Measurements from ENCODE around the gene PKD2L1.

The PKD2L1 gene

DNA sequence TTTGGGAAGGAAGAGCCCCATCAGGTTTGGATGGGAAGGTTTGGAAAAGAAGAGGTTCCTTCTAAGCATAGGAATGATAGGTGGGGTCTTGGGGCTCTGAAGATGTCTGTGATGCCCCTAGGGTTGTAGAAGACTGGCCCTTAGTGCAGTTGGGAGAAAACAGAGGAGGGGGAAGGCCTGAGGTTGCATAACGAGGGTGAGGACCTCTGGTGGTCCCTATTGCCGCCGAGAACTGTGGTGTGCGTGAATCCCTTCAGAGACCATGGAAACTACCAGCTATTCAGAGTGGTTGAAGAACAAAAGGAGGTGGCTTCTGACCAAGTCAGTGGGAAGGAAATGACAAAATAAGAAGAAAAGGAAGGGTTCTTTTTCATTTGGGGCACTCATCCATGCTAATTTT lies 3.1 kb upstream of the PKD2L1 start:
- Histone ChIP-seq H3K4me2 (no peak overlapping the region), H3K27me3 (no peaks in the 10 kb centered on the region), H4K20me1 (no peaks in the 10 kb centered on the region; a peak in 1 of 22 replicates), H3K4me3 (no peak overlapping the region), H3K27ac (no peak overlapping the region), H3K36me3 (no peaks in the 10 kb centered on the region), H3K9me3 (replicated peaks in 1 of 11) (no peaks in the 10 kb centered on the region), H3K9ac (no peak overlapping the region), H3K4me1 (no peaks in the 10 kb centered on the region)
- TF ChIP-seq Cebpa-rat (IDR thresholded peaks at IDR 0.05), result no peak

DNA sequence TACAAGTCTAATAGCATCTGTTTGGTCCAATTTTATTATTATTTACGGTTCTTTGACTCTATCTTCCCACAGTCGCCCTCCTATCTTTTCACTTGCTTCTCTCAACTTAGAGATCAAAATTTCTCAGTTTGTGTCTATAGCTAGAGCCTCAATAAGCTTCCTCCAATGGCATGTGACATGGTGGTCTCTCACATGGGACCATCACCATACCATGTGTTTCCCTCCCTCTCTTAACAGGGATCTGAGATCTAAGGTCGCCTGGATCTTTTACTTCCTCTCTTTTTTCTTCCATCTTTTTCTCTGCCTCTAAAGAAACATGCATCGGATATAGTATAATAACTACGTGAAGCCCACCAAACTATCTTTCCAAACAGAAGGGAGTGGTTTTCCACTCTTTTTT lies 1.8 kb downstream of the PKD2L1 start:
- Histone ChIP-seq H3K27ac (no peak overlapping the region), H3K36me3 (no peaks in the 10 kb centered on the region), H3K27me3 (no peaks in the 10 kb centered on the region), H3K9me3 (replicated peaks in 1 of 11) (no peaks in the 10 kb centered on the region), H3K9ac (no peak overlapping the region), H4K20me1 (no peaks in the 10 kb centered on the region; a peak in 1 of 22 replicates), H3K4me3 (no peak overlapping the region), H3K4me1 (peaks cover 9 to 18% (median 11%) of the 10 kb centered on the region in 10 experiments; a peak in 17 of 20 replicates), H3K4me2 (no peak overlapping the region)
- no peak for TF ChIP-seq Cebpa-rat (IDR thresholded peaks at IDR 0.05)

DNA sequence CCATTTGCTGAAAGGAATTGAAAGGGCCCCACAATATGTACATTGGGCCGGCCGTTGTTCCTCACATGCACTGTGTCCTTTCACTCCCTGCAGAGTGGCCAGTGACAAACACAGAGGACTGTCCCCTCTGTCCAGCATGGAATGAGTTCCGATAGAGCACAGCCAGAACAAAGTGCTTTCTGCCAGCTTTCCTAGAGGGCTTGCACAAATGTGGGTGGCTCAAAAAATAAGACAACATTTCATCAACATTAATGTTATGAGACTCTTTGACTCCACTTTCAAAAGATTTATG lies 2.4 kb downstream of the PKD2L1 start:
- no peaks in the 10 kb centered on the region for H3K27me3 ChIP-seq

DNA sequence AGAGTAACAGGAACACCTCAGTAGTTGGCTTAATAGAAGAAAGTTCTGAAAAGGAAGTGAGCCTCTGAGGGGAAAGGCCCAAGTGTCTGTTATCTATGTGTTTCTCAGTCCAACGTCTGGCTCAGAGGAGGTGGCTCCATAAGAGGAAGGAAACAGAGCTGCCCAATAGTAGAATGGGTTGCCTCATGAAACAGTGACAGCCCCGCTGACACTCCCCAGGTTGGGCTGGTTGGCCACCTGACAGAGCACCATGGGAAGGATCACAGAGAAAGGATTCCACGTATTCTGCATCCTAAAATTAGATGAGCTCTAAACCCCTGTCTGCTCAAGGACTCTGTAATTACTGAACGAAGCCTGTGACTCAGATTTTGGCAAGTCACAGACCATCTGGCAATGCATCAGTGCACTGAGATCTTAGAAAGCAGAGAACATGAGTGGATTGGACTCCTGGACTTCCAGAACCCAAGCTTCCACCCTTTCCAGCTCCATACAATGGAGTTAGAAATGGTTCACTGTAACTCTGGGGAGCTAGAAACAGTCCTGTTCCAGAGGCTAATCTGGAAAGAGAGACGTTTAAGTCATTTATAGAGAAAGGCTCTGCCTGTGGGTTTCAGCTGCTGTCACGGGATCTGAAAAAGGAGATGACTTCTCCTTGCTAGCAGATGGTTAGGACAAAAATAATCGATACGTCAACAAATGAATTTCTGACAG lies 2.9 kb downstream of the PKD2L1 start:
- no peaks in the 10 kb centered on the region for H3K9me3 ChIP-seq (replicated peaks in 1 of 11)
- no peak overlapping the region for H3K9ac ChIP-seq
- TF ChIP-seq Cebpa-rat (IDR thresholded peaks at IDR 0.05), result no peak
- peak overlapping the region in 10 of 11 experiments; percentile 1 to 59 (median 37); a peak in 18 of 22 replicates for H3K4me2 ChIP-seq
- no peak overlapping the region for H3K27ac ChIP-seq
- H3K4me3 ChIP-seq, result no peak overlapping the region
- peaks cover 9 to 18% (median 11%) of the 10 kb centered on the region in 10 experiments; a peak in 17 of 20 replicates for H3K4me1 ChIP-seq
- no peaks in the 10 kb centered on the region for H3K36me3 ChIP-seq
- H3K27me3 ChIP-seq, result no peaks in the 10 kb centered on the region
- H4K20me1 ChIP-seq, result no peaks in the 10 kb centered on the region; a peak in 1 of 22 replicates

More for the DNA sequence above, 2.4 kb downstream of the PKD2L1 start:
- Histone ChIP-seq H3K4me3 (no peak overlapping the region), H3K27ac (no peak overlapping the region), H3K4me1 (peaks cover 9 to 18% (median 11%) of the 10 kb centered on the region in 10 experiments; a peak in 17 of 20 replicates), H3K4me2 (peak overlapping the region in 5 of 11 experiments; percentile 36 to 59 (median 39); a peak in 8 of 22 replicates), H3K9ac (no peak overlapping the region), H3K36me3 (no peaks in the 10 kb centered on the region), H4K20me1 (no peaks in the 10 kb centered on the region; a peak in 1 of 22 replicates), H3K9me3 (replicated peaks in 1 of 11) (no peaks in the 10 kb centered on the region)
- no peak for TF ChIP-seq Cebpa-rat (IDR thresholded peaks at IDR 0.05)

DNA sequence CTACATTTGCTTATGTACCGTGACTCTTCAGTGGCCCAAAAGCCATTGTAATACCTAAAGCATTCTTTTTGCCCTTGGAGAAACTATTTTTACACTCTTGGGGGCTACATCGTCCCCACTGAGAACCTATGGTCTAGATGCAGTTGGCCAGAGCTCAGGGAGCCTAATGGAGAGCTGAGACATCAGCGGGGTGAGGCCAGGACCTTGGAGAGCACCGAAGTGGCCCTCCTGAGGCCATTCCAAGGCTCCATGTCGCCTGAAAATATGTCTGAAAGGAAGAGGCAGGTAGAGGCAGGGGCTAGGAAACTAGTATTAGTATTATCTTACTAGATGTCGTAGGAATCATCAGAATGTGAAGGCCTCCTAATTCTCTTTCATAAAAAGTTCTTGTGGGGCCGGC lies 4.9 kb downstream of the PKD2L1 start:
- Histone ChIP-seq H3K27ac (no peak overlapping the region), H3K27me3 (no peaks in the 10 kb centered on the region), H3K4me1 (peaks cover 9 to 18% (median 11%) of the 10 kb centered on the region in 10 experiments; a peak in 17 of 20 replicates), H3K4me3 (no peak overlapping the region), H3K4me2 (no peak overlapping the region), H3K36me3 (no peaks in the 10 kb centered on the region), H4K20me1 (no peaks in the 10 kb centered on the region; a peak in 1 of 22 replicates), H3K9me3 (replicated peaks in 1 of 11) (no peaks in the 10 kb centered on the region), H3K9ac (no peak overlapping the region)
- no peak for TF ChIP-seq Cebpa-rat (IDR thresholded peaks at IDR 0.05)

DNA sequence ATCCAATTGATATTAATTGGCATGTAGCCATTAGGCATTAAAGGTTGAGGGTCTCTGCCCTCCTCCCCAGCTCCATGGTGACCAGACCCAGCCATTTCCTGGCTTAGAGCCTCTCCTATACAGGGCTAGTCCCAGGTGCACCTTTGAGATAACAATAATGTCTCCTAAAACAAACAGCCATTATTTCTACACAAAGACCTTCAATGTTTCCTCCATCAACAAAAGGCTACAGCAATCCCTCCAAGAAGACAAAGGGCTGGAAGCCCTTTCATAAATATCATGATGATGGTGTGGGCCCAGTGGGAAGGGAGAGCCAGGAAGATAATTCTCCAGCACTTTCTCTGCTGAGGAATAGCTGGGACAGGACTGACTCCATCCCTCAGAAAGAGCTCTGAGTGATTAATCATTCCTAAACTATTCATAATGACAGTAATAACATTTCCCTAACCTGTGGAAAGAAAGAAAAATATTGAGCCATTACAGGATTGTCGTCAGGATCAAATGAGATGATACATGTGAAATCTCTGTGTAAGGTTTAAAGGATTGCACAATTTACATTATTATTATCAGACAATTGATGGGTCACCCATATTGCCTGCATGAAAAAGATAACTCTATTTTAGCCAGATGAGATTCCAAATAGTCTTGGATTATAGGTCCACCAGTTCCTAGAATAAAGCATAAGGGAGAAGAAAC lies 10.2 kb downstream of the PKD2L1 start:
- no peak overlapping the region for H3K9ac ChIP-seq
- no peak for TF ChIP-seq Cebpa-rat (IDR thresholded peaks at IDR 0.05)
- H4K20me1 ChIP-seq, result no peaks in the 10 kb centered on the region
- H3K4me1 ChIP-seq, result no peaks in the 10 kb centered on the region
- H3K36me3 ChIP-seq, result no peaks in the 10 kb centered on the region
- H3K9me3 ChIP-seq (replicated peaks in 1 of 11), result no peaks in the 10 kb centered on the region
- no peak overlapping the region for H3K27ac ChIP-seq
- no peak overlapping the region for H3K4me3 ChIP-seq
- H3K27me3 ChIP-seq, result no peaks in the 10 kb centered on the region
- no peak overlapping the region for H3K4me2 ChIP-seq

DNA sequence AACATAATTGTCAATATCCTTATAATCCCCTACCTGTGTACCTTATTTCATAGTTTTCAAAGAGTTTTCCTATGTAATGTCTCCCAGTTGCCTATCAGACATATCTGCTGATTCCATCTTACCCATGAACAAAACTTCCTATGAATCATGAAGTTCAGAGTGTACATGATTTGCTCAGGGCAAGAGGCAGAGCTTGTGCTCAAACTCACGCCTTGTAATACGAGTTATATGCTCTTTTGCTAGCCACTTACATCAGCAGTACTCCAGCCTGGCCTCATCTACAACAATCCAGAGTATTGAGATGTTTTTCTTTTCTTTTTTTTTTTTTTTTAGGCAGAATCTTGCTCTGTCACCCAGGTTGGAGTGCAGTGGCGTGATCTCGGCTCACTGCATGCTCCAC lies 11.8 kb downstream of the PKD2L1 start:
- no peak overlapping the region for H3K4me2 ChIP-seq
- H3K4me3 ChIP-seq, result no peak overlapping the region
- no peaks in the 10 kb centered on the region for H3K36me3 ChIP-seq
- no peak overlapping the region for H3K9ac ChIP-seq
- H3K4me1 ChIP-seq, result no peaks in the 10 kb centered on the region
- H3K27me3 ChIP-seq, result no peaks in the 10 kb centered on the region
- H4K20me1 ChIP-seq, result no peaks in the 10 kb centered on the region
- TF ChIP-seq Cebpa-rat (IDR thresholded peaks at IDR 0.05), result no peak
- no peak overlapping the region for H3K27ac ChIP-seq
- H3K9me3 ChIP-seq (replicated peaks in 1 of 11), result no peaks in the 10 kb centered on the region

DNA sequence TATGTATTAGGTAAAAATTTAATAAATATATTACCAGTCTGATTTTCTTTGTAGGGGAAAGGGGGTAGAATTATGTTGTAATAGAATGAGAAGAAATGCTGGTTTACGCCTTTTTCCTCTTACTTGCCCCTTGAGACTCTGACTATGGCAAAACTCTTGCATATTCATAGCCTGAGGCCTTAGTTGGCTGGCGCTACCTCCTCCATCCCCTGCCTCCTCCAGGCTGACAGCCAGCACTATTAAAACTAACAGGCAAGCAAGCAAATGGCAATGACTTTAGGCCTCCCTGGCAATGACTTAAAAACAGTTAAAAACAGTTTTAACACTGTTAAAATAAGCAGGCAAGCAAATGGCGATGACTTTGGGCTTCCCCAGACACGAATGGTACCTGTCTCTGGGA lies 14.4 kb downstream of the PKD2L1 start:
- no peak for TF ChIP-seq Cebpa-rat (IDR thresholded peaks at IDR 0.05)
- H3K36me3 ChIP-seq, result no peaks in the 10 kb centered on the region
- H3K4me3 ChIP-seq, result no peak overlapping the region
- no peaks in the 10 kb centered on the region for H3K9me3 ChIP-seq (replicated peaks in 1 of 11)
- no peaks in the 10 kb centered on the region for H3K27me3 ChIP-seq
- no peaks in the 10 kb centered on the region for H4K20me1 ChIP-seq
- H3K27ac ChIP-seq, result no peak overlapping the region
- H3K9ac ChIP-seq, result no peak overlapping the region
- H3K4me2 ChIP-seq, result no peak overlapping the region
- H3K4me1 ChIP-seq, result no peaks in the 10 kb centered on the region

DNA sequence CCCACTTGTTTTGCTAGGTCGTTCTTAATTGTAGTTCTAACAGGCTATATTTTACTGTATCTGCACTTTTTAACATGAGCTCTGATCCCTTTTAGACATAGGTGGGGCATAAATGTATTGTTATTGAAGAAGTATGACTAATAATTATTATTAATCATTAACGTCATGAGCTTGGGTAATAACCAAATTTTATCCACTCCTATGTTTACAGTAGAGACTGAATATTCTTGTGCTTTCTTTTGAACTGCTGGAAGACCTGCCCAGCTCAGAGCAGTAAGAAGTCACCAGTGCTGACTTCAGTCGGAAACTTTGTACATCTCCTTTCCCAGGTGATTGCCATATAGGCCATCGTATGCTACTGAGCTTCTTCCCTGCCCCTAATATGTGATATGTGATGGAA lies 18.7 kb downstream of the PKD2L1 start:
- H3K4me2 ChIP-seq, result no peak overlapping the region
- H3K4me1 ChIP-seq, result no peaks in the 10 kb centered on the region
- H3K9ac ChIP-seq, result no peak overlapping the region
- H3K9me3 ChIP-seq (replicated peaks in 1 of 11), result no peaks in the 10 kb centered on the region
- H3K36me3 ChIP-seq, result no peaks in the 10 kb centered on the region
- no peaks in the 10 kb centered on the region; a peak in 1 of 22 replicates for H4K20me1 ChIP-seq
- no peaks in the 10 kb centered on the region for H3K27me3 ChIP-seq
- no peak overlapping the region for H3K4me3 ChIP-seq
- no peak overlapping the region for H3K27ac ChIP-seq
- no peak for TF ChIP-seq Cebpa-rat (IDR thresholded peaks at IDR 0.05)

DNA sequence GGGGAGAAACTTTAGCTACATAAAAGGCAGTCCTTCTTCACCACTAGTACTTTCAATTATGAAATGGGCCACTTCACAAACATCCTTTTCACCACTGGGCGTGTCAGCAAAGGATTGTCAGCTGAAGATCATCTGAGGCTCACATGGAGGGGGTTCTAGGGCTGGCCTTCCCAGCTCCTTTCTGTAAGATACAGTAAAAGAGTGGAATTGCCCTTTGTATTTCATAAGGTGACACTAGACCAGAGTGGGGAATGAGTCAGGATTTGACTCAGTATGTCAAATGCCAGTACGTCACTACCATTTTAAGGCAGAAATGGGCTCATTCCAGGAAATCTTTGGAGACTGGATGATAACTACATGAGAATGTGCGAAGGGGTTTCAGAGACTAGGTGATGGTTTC lies 22.3 kb downstream of the PKD2L1 start:
- H3K36me3 ChIP-seq, result no peaks in the 10 kb centered on the region
- H3K27ac ChIP-seq, result no peak overlapping the region
- H3K9ac ChIP-seq, result no peak overlapping the region
- no peaks in the 10 kb centered on the region for H3K4me1 ChIP-seq
- no peak for TF ChIP-seq Cebpa-rat (IDR thresholded peaks at IDR 0.05)
- H3K4me2 ChIP-seq, result no peak overlapping the region
- no peaks in the 10 kb centered on the region for H3K9me3 ChIP-seq (replicated peaks in 1 of 11)
- H4K20me1 ChIP-seq, result no peaks in the 10 kb centered on the region; a peak in 1 of 22 replicates
- H3K27me3 ChIP-seq, result no peaks in the 10 kb centered on the region
- no peak overlapping the region for H3K4me3 ChIP-seq

Measured in BLaER1 treated with 17β-estradiol and CSF1 and Interleukin-3, amounts not matched to agents 10 nM and 100 nM (cell line).